Measurements from ENCODE around the gene ITPR3.

ITPR3 gene

GRCh38 chr6:33686981-33687975, 66.2 kb downstream of the ITPR3 start:
- no peak for DNase-seq (ENCODE audit: low spot score)

DNA sequence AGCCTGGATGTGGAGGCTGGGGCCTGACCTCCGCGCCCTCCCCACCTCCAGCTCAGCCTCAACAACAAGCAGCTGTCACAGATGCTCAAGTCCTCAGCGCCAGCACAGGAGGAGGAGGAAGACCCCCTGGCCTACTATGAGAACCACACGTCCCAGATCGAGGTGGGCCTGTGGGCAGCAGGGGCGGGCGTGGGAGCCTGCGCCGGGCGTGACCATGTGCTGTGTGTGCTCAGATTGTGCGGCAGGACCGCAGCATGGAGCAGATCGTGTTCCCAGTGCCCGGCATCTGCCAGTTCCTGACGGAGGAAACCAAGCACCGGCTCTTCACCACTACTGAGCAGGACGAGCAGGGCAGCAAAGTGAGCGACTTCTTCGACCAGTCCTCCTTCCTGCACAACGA, 66.9 kb downstream of the ITPR3 start:
- no peak for DNase-seq (ENCODE audit: low spot score)

GRCh38 chr6:33688451-33689147, 67.5 kb downstream of the ITPR3 start:
- DNase-seq (ENCODE audit: low spot score): no peak

- no peak for DNase-seq (ENCODE audit: low spot score)
Observed at GRCh38 chr6:33689148-33689494, 68.0 kb downstream of the ITPR3 start.

GRCh38 chr6:33689879-33690278, 68.8 kb downstream of the ITPR3 start:
- no peak for DNase-seq (ENCODE audit: low spot score)

DNA sequence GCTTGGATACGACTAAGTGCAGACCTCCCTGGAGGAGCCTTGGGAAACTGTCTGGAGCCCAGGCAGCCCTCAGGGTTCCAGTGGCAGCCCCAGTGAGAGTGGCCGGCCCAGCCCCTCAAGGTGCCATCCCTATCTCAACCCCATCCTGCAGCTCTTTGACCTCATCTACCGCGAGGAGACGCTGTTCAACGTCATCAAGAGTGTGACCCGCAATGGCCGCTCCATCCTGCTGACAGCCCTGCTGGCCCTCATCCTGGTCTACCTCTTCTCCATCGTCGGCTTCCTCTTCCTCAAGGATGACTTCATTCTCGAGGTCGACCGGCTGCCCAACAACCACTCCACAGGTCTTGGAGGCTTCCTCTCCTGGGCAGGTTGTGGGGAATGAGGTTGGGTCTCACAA, 69.6 kb downstream of the ITPR3 start:
- no peak for DNase-seq (ENCODE audit: low spot score)

- no peak for DNase-seq (ENCODE audit: low spot score)
Observed at GRCh38 chr6:33691456-33692077, 70.4 kb downstream of the ITPR3 start.

GRCh38 chr6:33692078-33692759, 71.1 kb downstream of the ITPR3 start:
- DNase-seq (ENCODE audit: low spot score): no peak

- DNase-seq (ENCODE audit: low spot score): no peak
Observed at GRCh38 chr6:33692760-33693158, 71.6 kb downstream of the ITPR3 start.

DNA sequence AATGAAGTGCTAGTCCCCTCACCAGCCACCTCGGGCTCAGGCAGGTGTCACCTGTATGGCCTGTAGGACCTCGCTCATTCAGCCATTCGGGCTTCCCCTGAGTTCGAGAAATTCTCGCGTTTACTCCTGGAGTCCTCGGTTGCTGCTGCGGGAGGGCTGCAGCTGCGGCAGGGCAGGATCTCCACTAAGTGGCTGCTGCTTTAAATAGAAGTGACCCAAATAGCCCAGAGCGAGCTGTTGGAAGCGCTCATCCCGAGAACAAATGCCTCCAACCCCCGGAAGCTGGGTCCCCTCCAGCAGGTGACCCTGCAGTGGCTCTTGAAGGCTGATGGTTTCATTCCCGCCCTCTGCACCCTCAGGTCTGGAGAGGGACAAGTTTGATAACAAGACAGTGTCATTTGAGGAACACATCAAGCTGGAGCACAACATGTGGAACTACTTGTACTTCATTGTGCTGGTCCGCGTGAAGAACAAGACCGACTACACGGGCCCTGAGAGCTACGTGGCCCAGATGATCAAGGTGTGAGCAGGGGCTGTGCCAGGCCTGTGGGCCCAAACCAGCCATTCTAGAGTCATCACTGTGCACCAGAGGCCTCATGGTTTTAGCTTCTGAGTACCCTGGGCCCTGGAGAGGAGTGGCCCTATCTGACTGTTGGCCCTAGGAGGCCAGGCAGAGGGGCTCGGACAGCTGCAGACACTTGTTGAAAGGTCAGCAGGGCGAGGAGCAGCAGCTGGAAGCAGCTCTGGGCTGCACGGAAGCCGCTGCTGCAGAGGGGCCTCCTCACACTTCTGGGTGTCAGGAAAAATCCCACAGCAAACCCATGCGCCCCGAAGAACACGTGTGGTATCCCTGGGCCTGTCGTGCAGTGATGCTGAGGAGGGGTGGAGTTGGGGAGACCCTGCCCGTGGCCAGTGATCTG, 72.3 kb downstream of the ITPR3 start:
- no peak for DNase-seq (ENCODE audit: low spot score)

- DNase-seq (ENCODE audit: low spot score): no peak
Observed at GRCh38 chr6:33694401-33694931, 73.3 kb downstream of the ITPR3 start.

- DNase-seq (ENCODE audit: low spot score): no peak
Observed at GRCh38 chr6:33694977-33695376, 73.9 kb downstream of the ITPR3 start.

DNA sequence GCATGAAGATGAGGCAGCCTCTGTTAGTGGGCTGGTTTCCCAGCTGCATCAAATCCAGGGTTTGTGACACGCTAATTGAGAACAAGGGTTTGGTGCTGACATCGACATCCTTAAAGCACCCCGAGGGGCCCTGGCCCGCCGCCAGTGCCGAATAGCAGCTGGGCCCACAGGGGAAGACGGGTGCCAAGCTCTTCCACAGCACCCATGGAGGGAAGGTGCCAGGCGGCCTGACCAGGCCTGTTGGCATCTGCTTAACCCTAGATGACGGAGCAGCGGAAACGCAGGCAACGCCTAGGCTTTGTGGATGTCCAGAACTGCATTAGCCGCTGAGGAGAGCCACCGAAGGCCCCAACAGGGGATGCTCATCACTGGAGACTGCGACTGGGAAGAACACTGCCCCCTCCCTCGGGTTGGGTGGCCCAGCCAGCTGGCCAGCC, 74.3 kb downstream of the ITPR3 start:
- DNase-seq (ENCODE audit: low spot score): no peak

- no peak for DNase-seq (ENCODE audit: low spot score)
Observed at GRCh38 chr6:33696076-33696475, 75.0 kb downstream of the ITPR3 start.

GRCh38 chr6:33696548-33697518, 75.7 kb downstream of the ITPR3 start:
- DNase-seq (ENCODE audit: low spot score): no peak

- no peak for DNase-seq (ENCODE audit: low spot score)
Observed at GRCh38 chr6:33697845-33698244, 76.7 kb downstream of the ITPR3 start.

- DNase-seq (ENCODE audit: low spot score): no peak
Observed at GRCh38 chr6:33698494-33698893, 77.4 kb downstream of the ITPR3 start.

DNA sequence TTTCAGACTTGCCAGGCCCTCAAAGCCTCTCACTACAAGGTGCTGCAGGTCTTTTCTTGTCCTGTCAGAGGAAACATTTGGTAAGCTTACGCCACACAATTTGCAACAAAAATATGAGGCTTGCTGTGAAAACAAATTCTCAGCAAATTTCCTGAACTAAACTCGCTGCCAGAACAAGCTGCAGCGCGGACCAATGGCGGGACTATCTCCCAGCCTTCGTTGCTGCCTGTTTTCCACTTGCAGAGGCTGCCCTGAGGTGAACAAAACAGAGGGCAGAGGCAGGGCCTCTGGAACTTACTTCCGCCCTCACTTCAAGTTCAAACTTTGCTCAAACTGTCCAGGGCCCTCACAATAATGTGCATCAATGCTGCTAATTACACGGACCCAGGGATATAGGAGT, 78.0 kb downstream of the ITPR3 start:
- DNase-seq (ENCODE audit: low spot score): no peak

GRCh38 chr6:33699739-33700138, 78.6 kb downstream of the ITPR3 start:
- no peak for DNase-seq (ENCODE audit: low spot score)
